Dermis blood vessel endothelial cell (primary cell): Measurements from ENCODE around the gene IGF1. TPM values are rescaled to one million over a fixed set of nuclear protein-coding genes. Genes with fewer than 3 reads are reported as not detected.
A peak's percentile ranks its signal among the peaks of the same experiment; 100 is the strongest.

Source experiments
- DNase-seq: peaks from one replicate; pipeline ENCODE4 v3.0.0; 2010
- total RNA-seq: library from RNA; depleted of rRNA; stranded (reverse); fragments of >200 nt; gene quantifications from 2 replicates; pipeline ENCODE4 v1.2.3, GENCODE V29; 2014

The IGF1 gene
- total RNA-seq, 1 donor from 2014 or later, result 0.34 TPM

- no peak for DNase-seq
Observed at GRCh38 chr12:102496591-102496990, 16.2 kb upstream of the IGF1 start.

DNA sequence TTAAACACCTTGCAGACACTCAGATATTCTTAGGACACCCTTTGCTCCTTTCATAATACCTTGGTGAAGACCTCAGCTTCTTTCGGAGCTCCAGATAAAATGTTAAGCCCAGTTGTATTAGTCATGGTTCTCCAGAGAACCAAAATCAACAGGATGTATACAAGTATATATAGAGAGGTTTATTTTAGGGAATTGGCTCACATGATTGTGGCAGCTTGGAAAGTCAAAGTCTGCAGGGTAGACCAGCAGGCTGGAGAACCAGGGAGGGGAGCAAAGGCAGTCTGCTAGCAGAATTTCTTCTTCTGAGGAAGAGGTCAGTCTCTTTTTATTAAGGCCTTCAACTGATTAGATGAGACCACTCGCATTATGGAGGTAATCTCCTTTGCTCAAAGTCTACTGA is 6.9 kb upstream of the IGF1 start:
- no peak for DNase-seq

DNA sequence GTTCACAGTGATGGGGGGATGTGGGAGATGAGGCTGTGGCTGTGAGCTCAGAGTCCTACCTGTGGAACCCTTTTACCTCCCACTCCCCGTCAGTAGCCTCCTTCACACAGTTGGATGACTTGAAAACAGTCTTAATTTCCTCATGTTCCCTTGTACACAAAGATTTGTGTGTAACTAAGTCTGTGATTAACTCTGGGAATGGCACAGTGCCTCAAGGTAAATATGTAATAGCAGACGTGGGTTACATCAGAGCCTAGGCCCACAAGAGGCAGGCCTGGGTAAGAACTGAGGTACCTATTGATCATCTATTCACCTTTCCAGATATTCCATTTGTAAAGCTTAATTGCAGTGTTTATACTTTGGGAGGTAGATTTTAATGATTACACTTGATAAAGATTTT is 5.8 kb upstream of the IGF1 start:
- no peak for DNase-seq

DNA sequence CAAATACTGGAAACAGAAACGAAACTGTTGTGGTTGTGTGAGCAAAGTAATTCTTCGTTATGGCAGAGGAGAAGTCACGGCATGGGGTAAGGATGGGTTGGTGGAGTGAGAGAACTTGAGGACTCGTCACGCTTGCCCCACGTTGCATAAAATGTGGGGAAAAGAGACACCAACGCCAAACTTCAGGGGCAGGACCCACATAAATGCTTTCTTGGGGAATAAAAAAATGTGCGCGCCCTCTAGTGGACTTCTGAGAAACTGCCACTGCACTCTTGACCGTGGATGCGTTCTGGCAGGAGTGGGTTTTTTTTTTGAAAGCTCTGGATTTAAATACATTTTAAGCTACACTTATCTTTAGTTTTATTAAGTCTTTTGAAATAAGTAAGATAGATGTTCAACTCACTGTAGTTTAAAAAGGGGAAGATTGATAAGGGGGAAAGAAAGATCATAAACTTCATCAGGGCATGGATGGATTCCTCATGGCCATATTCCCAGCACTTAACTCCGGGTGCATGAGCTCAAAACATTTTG is 4.1 kb upstream of the IGF1 start:
- peak; percentile 76 for DNase-seq

DNA sequence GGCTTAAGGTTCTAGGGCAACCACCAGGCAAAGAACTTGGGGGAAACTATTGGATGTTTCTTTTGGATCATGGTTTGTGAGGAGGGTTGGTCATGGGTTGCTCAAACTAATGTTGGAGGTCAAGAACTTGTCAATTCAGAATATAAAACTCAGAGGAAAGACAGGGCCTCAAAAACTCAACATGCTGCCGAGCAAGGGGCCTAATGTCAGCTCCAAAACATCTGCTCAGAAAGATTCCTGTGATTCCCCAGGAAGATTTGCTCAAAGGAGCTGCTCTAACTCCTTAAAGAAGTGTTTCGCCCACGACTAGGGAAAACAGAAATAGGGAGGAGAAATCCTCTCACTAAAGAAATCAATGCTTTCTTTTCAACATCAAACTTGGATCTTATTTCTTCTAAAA is 3.7 kb upstream of the IGF1 start:
- no peak for DNase-seq

DNA sequence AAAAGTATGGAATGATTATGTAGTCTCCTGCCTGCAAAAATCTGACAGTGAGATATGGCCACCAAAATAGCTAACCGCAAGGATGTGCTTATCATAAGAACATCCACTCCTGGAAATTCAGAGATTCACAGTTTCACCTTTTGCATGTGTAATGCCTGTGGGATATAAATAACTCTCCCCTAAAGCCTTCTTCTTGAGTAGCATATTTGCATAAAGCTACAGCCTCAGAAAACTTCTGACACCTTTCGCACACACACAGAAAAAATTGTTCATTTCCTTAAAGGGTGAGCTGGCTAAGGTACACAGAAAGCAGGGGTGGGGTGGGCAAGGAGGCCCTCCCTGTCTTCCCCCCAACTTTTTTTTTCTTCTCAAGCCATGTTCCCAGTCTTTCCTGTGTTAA is 3.1 kb upstream of the IGF1 start:
- DNase-seq, result no peak

GRCh38 chr12:102481705-102482425 is 1.5 kb upstream of the IGF1 start:
- no peak for DNase-seq

- no peak for DNase-seq
Observed at GRCh38 chr12:102479939-102480338, 424 bp downstream of the IGF1 start.

- DNase-seq, result peak; percentile 3
Observed at GRCh38 chr12:102479099-102479885, 1.1 kb downstream of the IGF1 start.

GRCh38 chr12:102478405-102479098 is 1.8 kb downstream of the IGF1 start:
- DNase-seq, result peak; percentile 2

- no peak for DNase-seq
Observed at GRCh38 chr12:102475355-102475754, 5.0 kb downstream of the IGF1 start.

DNA sequence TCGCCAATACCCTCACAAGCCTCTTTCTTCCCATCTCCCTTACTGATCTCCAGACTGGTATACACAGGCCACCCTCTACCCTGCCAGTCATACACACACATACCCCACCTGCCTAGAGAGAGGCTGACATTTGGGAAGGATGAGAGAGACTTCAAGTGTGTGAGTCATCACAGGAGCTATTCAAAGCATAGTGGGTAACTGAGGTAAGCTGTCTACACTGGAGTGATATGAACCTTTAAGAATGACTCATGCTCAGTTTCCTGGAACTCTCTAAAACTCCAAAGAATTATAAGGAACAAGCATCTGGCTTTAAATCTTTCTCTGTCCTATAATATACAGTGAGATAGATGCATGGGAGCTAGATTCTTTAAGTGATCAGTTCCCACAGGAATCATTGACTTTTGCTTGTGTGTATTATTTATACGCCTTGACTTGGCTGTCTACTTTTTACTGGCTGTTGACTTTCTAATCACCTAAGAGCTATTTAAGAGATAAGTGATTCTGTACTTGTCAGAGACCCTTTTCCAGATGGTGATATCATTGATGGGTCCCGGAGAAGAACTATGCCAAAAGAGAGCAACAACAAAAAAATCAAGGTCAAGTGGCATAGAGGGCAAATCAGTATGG is 5.8 kb downstream of the IGF1 start:
- DNase-seq, result peak; percentile 5

- DNase-seq, result no peak
Observed at GRCh38 chr12:102472496-102472895, 7.9 kb downstream of the IGF1 start.

GRCh38 chr12:102471556-102471955 is 8.8 kb downstream of the IGF1 start:
- no peak for DNase-seq

- no peak for DNase-seq
Observed at GRCh38 chr12:102470945-102471344, 9.4 kb downstream of the IGF1 start.

- DNase-seq, result no peak
Observed at GRCh38 chr12:102468261-102468915, 12.0 kb downstream of the IGF1 start.

DNA sequence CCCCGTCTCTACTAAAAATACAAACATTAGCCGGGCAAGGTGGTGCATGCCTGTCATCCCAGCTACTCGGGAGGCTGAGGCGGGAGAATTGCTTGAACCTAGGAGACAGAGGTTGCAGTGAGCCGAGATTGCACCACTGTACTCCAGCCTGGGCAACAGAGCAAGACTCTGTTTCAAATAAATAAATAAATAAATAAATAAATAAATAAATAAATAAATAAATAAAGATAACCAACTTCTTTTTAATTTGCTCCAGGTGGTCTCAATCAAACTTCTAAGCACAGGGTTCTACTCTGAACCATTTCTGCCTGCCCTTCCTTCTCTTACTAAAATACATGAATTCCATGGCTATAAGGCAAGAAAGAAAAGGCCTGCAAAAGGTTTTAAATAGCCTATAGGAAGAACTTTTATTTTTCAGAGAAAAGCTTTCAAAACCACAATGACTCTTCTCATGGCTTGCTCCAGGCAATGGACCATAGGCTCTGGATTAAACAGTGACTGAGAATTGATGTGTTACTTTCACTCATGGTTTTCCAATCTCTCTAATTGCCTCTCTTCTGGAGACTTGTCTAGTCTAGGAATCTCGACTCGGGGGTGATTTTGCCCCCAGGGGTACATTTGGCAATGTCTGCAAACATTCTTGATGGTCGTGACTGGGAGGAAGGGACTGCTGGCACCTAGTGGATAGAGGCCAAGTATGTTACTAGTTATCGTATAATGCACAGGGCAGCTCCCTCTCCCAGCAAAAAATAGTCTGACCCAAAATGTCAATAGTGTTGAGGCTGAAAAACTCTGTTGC is 14.4 kb downstream of the IGF1 start:
- DNase-seq, result no peak

- no peak for DNase-seq
Observed at GRCh38 chr12:102463659-102464249, 16.6 kb downstream of the IGF1 start.

DNA sequence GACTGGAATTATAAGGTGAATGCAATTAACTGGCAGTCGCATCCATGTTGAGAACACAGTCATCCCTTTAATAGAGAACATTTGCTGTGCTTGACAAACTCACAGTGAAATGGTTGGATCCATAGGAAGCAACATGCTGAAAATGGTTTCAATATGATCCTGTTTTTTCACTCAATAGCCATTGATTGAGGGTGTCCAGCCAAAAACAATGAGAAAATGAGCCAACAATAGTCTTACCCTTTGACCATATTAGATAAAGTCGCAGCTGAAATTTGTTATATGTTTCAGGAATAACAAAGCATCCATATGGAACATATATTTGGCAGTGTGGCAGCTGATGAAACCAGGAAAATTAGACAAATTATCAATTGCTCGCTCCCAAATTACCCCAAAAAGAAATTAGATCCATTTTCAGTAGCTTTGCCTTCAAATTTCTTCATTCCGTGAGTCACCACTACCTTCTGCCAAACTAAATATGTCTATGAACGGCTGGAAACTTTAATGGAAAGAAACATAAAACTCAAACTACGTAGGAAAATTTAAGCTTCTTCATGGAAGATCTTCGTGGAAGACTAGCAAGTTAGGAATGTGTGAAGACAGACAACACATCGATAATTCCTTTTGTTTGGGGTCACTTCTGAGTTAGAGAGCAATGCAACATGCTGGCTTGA is 17.4 kb downstream of the IGF1 start:
- DNase-seq, result no peak

GRCh38 chr12:102462386-102462785 is 18.0 kb downstream of the IGF1 start:
- no peak for DNase-seq
